ENCODE data around the gene SRPK3.

SRPK3 gene

DNA sequence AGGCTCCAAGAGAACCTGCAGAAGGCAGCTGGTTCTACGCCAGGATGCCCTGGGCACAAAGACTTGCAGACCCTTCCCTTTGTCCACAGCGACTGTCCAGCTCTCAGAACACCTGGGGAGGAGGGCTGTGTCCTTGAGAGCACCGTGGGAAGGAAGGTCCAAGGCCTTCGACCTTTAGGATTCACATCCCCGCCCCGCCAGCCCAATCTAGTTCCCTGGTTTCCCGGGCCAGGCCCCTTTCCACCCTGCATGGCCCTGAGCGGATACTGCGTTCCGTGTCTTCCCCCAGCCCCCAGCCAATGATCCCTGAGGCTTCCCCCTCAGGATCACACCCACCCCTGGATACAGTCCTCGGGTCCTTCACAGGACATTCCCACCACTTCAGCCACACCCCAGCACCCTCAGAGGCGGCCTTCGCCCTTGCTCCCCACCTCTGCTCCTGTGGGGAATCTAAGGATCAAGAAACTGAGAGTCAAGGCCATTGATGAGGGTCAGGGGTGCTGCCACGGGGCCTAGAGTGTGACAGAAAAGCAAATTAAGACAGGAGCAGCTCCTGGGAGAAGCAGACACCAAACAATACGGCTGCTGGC, 47.1 kb upstream of the SRPK3 start:
- Histone ChIP-seq H2BK5ac (ENCODE audit: low read length) (no peak overlapping the region), H3K4me2 (ENCODE audit: insufficient read depth, low read length, poor library complexity, severe bottlenecking) (no peak overlapping the region), H2BK12ac (ENCODE audit: low read length) (no peak overlapping the region), H3K4me1 (ENCODE audit: control insufficient read depth in 2 of 2, insufficient read depth in 1 of 2, low read depth in 1 of 2, low read length in 2 of 2) (no peaks in the 10 kb centered on the region), H3K14ac (ENCODE audit: low read length) (no peak overlapping the region), H3K9ac (ENCODE audit: low read depth, low read length, poor library complexity) (no peak overlapping the region), H3K4me3 (ENCODE audit: low read length in 2 of 2) (no peak overlapping the region), H3K23ac (ENCODE audit: low read depth, low read length, poor library complexity) (no peak overlapping the region), H3K27ac (replicated peaks; ENCODE audit: low read length) (no peak overlapping the region), H2BK120ac (ENCODE audit: low read depth, low read length) (no peak overlapping the region), H2AFZ (ENCODE audit: low read length) (no peak overlapping the region), H4K91ac (ENCODE audit: low read depth, low read length, poor library complexity) (no peak overlapping the region), H2AK5ac (ENCODE audit: low read depth, low read length) (no peak overlapping the region), H2BK15ac (ENCODE audit: low read length) (no peak overlapping the region), H3K18ac (ENCODE audit: low read length) (no peak overlapping the region), H3K9me3 (replicated peaks in 1 of 2; ENCODE audit: control insufficient read depth in 2 of 2, insufficient read depth in 1 of 2, low read depth in 1 of 2, low read length in 2 of 2) (peaks cover 0 to 13% of the 10 kb centered on the region in 2 donors), H3K79me1 (ENCODE audit: low read depth, low read length) (no peaks in the 10 kb centered on the region), H3K36me3 (replicated peaks in 1 of 2; ENCODE audit: control insufficient read depth in 2 of 2, insufficient read depth in 2 of 2, low read length in 2 of 2) (no peaks in the 10 kb centered on the region), H3K4ac (ENCODE audit: low read length) (no peak overlapping the region), H3K27me3 (ENCODE audit: control insufficient read depth in 3 of 3, insufficient read depth in 3 of 3, low read depth in 1 of 3, low read length in 3 of 3) (peaks cover 0 to 11% (median 0%) of the 10 kb centered on the region in 3 experiments), H4K8ac (ENCODE audit: low read depth, low read length) (no peak overlapping the region)
- WGBS, 2 donors (ENCODE audit: extremely low coverage in 2 of 2, insufficient read length in 2 of 2, insufficient replicate concordance in 1 of 2): no CpG with 5 or more reads among the region's 15 CpGs
- no peak for DNase-seq (ENCODE audit: low spot score)

DNA sequence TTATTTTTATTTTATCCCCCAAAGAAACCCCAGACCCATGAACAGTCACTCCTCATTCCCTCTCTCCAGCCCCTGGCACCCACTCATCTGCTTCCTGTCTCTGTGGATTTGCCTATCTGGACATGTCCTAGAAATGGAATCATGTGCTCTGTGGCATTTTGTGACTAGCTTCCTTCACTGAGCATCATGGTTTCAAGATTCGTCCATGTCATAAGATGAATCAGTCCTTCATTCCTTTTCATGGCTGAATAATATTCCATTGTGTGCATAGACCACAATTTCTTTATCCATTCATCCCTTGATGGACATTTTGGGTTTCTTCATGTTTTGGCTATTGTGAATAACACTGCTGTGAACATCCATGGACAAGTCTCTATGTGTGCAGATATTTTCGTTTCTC, 46.0 kb upstream of the SRPK3 start:
- H3K4me3 ChIP-seq (ENCODE audit: low read length in 2 of 2): no peak overlapping the region
- no peak overlapping the region for H3K4me2 ChIP-seq (ENCODE audit: insufficient read depth, low read length, poor library complexity, severe bottlenecking)
- H2BK5ac ChIP-seq (ENCODE audit: low read length): no peak overlapping the region
- H4K91ac ChIP-seq (ENCODE audit: low read depth, low read length, poor library complexity): no peak overlapping the region
- H2AK5ac ChIP-seq (ENCODE audit: low read depth, low read length): no peak overlapping the region
- no peak overlapping the region for H3K27ac ChIP-seq (replicated peaks; ENCODE audit: low read length)
- no peak for DNase-seq (ENCODE audit: low spot score)
- H3K23ac ChIP-seq (ENCODE audit: low read depth, low read length, poor library complexity): no peak overlapping the region
- H3K79me1 ChIP-seq (ENCODE audit: low read depth, low read length): no peaks in the 10 kb centered on the region
- no peak overlapping the region for H4K8ac ChIP-seq (ENCODE audit: low read depth, low read length)
- no peak overlapping the region for H3K14ac ChIP-seq (ENCODE audit: low read length)
- no peaks in the 10 kb centered on the region for H3K4me1 ChIP-seq (ENCODE audit: control insufficient read depth in 2 of 2, insufficient read depth in 1 of 2, low read depth in 1 of 2, low read length in 2 of 2)
- H3K36me3 ChIP-seq (replicated peaks in 1 of 2; ENCODE audit: control insufficient read depth in 2 of 2, insufficient read depth in 2 of 2, low read length in 2 of 2): no peaks in the 10 kb centered on the region
- no peak overlapping the region for H2BK12ac ChIP-seq (ENCODE audit: low read length)
- no CpG with 5 or more reads among the region's 2 CpGs for WGBS, 2 donors (ENCODE audit: extremely low coverage in 2 of 2, insufficient read length in 2 of 2, insufficient replicate concordance in 1 of 2)
- no peak overlapping the region for H2BK120ac ChIP-seq (ENCODE audit: low read depth, low read length)
- H3K9me3 ChIP-seq (replicated peaks in 1 of 2; ENCODE audit: control insufficient read depth in 2 of 2, insufficient read depth in 1 of 2, low read depth in 1 of 2, low read length in 2 of 2): peaks cover 0 to 13% of the 10 kb centered on the region in 2 donors
- H3K9ac ChIP-seq (ENCODE audit: low read depth, low read length, poor library complexity): no peak overlapping the region
- H2BK15ac ChIP-seq (ENCODE audit: low read length): no peak overlapping the region
- H2AFZ ChIP-seq (ENCODE audit: low read length): no peak overlapping the region
- H3K4ac ChIP-seq (ENCODE audit: low read length): no peak overlapping the region
- no peak overlapping the region for H3K18ac ChIP-seq (ENCODE audit: low read length)
- H3K27me3 ChIP-seq (ENCODE audit: control insufficient read depth in 3 of 3, insufficient read depth in 3 of 3, low read depth in 1 of 3, low read length in 3 of 3): peaks cover 0 to 11% (median 0%) of the 10 kb centered on the region in 3 experiments

DNA sequence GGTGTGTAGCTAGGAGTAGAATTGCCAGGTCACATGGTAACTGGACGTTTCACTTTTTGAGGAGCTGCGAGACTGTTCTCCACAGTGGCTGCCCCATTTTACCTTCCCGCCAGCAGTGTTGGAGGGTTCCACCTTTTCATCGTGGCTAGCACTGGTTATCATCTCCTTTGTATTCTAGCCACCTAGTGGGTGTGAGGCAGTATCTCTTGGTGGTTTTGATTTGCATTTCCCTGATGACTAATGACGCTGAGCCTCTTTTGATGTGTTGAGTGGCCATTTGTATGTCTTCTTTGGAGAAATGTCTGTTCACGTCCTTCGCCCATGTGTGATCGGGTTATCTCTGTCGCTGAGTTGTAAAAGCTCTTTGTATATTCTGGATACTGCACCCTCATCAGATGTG, 45.6 kb upstream of the SRPK3 start:
- H3K79me1 ChIP-seq (ENCODE audit: low read depth, low read length): no peaks in the 10 kb centered on the region
- no peaks in the 10 kb centered on the region for H3K4me1 ChIP-seq (ENCODE audit: control insufficient read depth in 2 of 2, insufficient read depth in 1 of 2, low read depth in 1 of 2, low read length in 2 of 2)
- H3K4ac ChIP-seq (ENCODE audit: low read length): no peak overlapping the region
- no peak overlapping the region for H4K8ac ChIP-seq (ENCODE audit: low read depth, low read length)
- no peak overlapping the region for H3K23ac ChIP-seq (ENCODE audit: low read depth, low read length, poor library complexity)
- no peak overlapping the region for H3K4me2 ChIP-seq (ENCODE audit: insufficient read depth, low read length, poor library complexity, severe bottlenecking)
- no peaks in the 10 kb centered on the region for H3K36me3 ChIP-seq (replicated peaks in 1 of 2; ENCODE audit: control insufficient read depth in 2 of 2, insufficient read depth in 2 of 2, low read length in 2 of 2)
- H3K4me3 ChIP-seq (ENCODE audit: low read length in 2 of 2): no peak overlapping the region
- H3K9ac ChIP-seq (ENCODE audit: low read depth, low read length, poor library complexity): no peak overlapping the region
- no peak overlapping the region for H3K18ac ChIP-seq (ENCODE audit: low read length)
- H3K14ac ChIP-seq (ENCODE audit: low read length): no peak overlapping the region
- H2BK15ac ChIP-seq (ENCODE audit: low read length): no peak overlapping the region
- no CpG with 5 or more reads among the region's 9 CpGs for WGBS, 2 donors (ENCODE audit: extremely low coverage in 2 of 2, insufficient read length in 2 of 2, insufficient replicate concordance in 1 of 2)
- H3K9me3 ChIP-seq (replicated peaks in 1 of 2; ENCODE audit: control insufficient read depth in 2 of 2, insufficient read depth in 1 of 2, low read depth in 1 of 2, low read length in 2 of 2): peaks cover 0 to 13% of the 10 kb centered on the region in 2 donors
- DNase-seq (ENCODE audit: low spot score): no peak
- no peak overlapping the region for H3K27ac ChIP-seq (replicated peaks; ENCODE audit: low read length)
- no peak overlapping the region for H2BK5ac ChIP-seq (ENCODE audit: low read length)
- no peak overlapping the region for H2BK12ac ChIP-seq (ENCODE audit: low read length)
- H3K27me3 ChIP-seq (ENCODE audit: control insufficient read depth in 3 of 3, insufficient read depth in 3 of 3, low read depth in 1 of 3, low read length in 3 of 3): peaks cover 0 to 11% (median 0%) of the 10 kb centered on the region in 3 experiments
- no peak overlapping the region for H4K91ac ChIP-seq (ENCODE audit: low read depth, low read length, poor library complexity)
- no peak overlapping the region for H2AFZ ChIP-seq (ENCODE audit: low read length)
- H2BK120ac ChIP-seq (ENCODE audit: low read depth, low read length): no peak overlapping the region
- no peak overlapping the region for H2AK5ac ChIP-seq (ENCODE audit: low read depth, low read length)

DNA sequence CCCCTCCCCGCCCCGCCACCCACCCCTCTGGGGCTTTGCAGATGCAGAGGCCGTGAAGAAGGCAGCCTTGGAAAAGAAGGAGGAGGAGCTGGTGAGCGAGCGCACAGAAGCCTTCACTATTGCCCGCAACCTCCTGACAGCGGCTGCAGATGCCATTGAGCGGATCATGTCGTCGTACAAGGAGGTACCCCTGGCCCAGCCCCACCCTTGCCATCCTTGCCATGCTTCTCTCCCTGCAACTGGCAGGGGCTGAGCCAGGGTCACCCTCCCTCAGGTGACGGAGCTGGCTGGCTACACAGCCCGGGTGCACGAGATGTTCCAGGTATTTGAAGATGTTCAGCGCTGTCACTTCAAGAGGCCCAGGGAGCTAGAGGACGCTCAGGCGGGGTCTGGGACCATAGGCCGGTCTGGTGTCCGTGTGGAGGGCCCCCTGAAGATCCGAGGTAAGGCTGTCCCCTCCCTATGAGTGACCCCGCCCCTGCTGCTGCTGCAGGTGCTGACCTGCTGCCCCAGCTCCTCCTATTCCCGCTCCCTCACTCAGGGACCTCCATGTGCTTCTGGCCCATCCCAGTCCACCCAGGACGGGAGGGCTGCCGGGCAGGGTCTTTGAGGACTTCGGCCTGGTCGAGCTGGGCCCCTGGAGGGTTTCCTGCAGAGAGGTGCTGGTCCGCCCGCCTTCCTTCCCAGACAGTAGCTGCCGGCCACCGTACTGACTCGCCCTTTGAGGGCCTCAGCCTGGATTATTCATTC, 44.6 kb upstream of the SRPK3 start:
- Histone ChIP-seq H3K18ac (ENCODE audit: low read length) (no peak overlapping the region), H2BK120ac (ENCODE audit: low read depth, low read length) (no peak overlapping the region), H3K23ac (ENCODE audit: low read depth, low read length, poor library complexity) (no peak overlapping the region), H2AFZ (ENCODE audit: low read length) (no peak overlapping the region), H2BK15ac (ENCODE audit: low read length) (no peak overlapping the region), H2BK5ac (ENCODE audit: low read length) (no peak overlapping the region), H2AK5ac (ENCODE audit: low read depth, low read length) (no peak overlapping the region), H3K9me3 (replicated peaks in 1 of 2; ENCODE audit: control insufficient read depth in 2 of 2, insufficient read depth in 1 of 2, low read depth in 1 of 2, low read length in 2 of 2) (peaks cover 0 to 13% of the 10 kb centered on the region in 2 donors), H2BK12ac (ENCODE audit: low read length) (no peak overlapping the region), H4K91ac (ENCODE audit: low read depth, low read length, poor library complexity) (no peak overlapping the region), H4K8ac (ENCODE audit: low read depth, low read length) (peak overlapping the region; percentile 43), H3K4me3 (ENCODE audit: low read length in 2 of 2) (no peak overlapping the region), H3K4me1 (ENCODE audit: control insufficient read depth in 2 of 2, insufficient read depth in 1 of 2, low read depth in 1 of 2, low read length in 2 of 2) (no peaks in the 10 kb centered on the region), H3K4me2 (ENCODE audit: insufficient read depth, low read length, poor library complexity, severe bottlenecking) (no peak overlapping the region), H3K27me3 (ENCODE audit: control insufficient read depth in 3 of 3, insufficient read depth in 3 of 3, low read depth in 1 of 3, low read length in 3 of 3) (peaks cover 0 to 11% (median 0%) of the 10 kb centered on the region in 3 experiments), H3K36me3 (replicated peaks in 1 of 2; ENCODE audit: control insufficient read depth in 2 of 2, insufficient read depth in 2 of 2, low read length in 2 of 2) (no peaks in the 10 kb centered on the region), H3K79me1 (ENCODE audit: low read depth, low read length) (no peaks in the 10 kb centered on the region), H3K9ac (ENCODE audit: low read depth, low read length, poor library complexity) (no peak overlapping the region), H3K4ac (ENCODE audit: low read length) (no peak overlapping the region), H3K27ac (replicated peaks; ENCODE audit: low read length) (no peak overlapping the region), H3K14ac (ENCODE audit: low read length) (no peak overlapping the region)
- no CpG with 5 or more reads among the region's 30 CpGs for WGBS, 2 donors (ENCODE audit: extremely low coverage in 2 of 2, insufficient read length in 2 of 2, insufficient replicate concordance in 1 of 2)
- no peak for DNase-seq (ENCODE audit: low spot score)

All from neuronal stem cell (in vitro differentiated cells).